OCI-LY3 (cell line): Measurements from ENCODE around the gene ROPN1.

Experiments
- H2AFZ ChIP-seq: fragments of 200-600, 300-600 bp; shearing (Covaris generic); 2 replicates; pipeline ENCODE4 v1.6.0; 2014; ENCODE audit warnings: antibody characterized with exemption, low read depth, low read length
- H3K27ac ChIP-seq: fragments of 200-600, 300-600 bp; sonication (generic); 2 replicates; pipeline ENCODE4 v1.5.1; 2014; ENCODE audit warnings: mild to moderate bottlenecking, low read length, moderate library complexity, mixed read lengths
- H3K27me3 ChIP-seq: fragments of 200-600, 300-600 bp; sonication (generic); 2 replicates; pipeline ENCODE4 v1.6.1; 2014; ENCODE audit warnings: low read depth, low read length, mixed read lengths
- H3K36me3 ChIP-seq: fragments of 200-600, 300-600 bp; sonication (generic); replicated peaks from 2 replicates; pipeline ENCODE3; 2014; ENCODE audit warnings: low read depth, low read length, mixed read lengths
- H3K4me1 ChIP-seq: fragments of 300-600, 200-600 bp; sonication (generic); 2 replicates; pipeline ENCODE4 v1.6.1; 2014; ENCODE audit warnings: low read length, mixed read lengths
- H3K4me2 ChIP-seq: fragments of 200-600, 300-600 bp; sonication (generic); 2 replicates; pipeline ENCODE4 v1.6.1; 2014; ENCODE audit warnings: low read length, mixed read lengths
- H3K4me3 ChIP-seq: fragments of 300-600, 200-600 bp; sonication (generic); 2 replicates; pipeline ENCODE4 v1.5.1; 2014; ENCODE audit warnings: antibody characterized with exemption, mild to moderate bottlenecking, low read length, moderate library complexity
- H3K79me2 ChIP-seq: fragments of 300-600, 200-600 bp; shearing (Covaris generic); 2 replicates; pipeline ENCODE4 v1.6.1; 2014; ENCODE audit warnings: mild to moderate bottlenecking, low read length, mixed read lengths
- H3K9ac ChIP-seq: fragments of 300-600, 200-600 bp; shearing (Covaris generic); 2 replicates; pipeline ENCODE4 v1.6.0; 2014; ENCODE audit warnings: mild to moderate bottlenecking, low read length, moderate library complexity
- H3K9me3 ChIP-seq: fragments of 200-600, 300-600 bp; shearing (Covaris generic); 2 replicates; pipeline ENCODE4 v1.6.1; 2014; ENCODE audit warnings: low read length, mixed read lengths; ENCODE audit not compliant: insufficient read depth
- H4K20me1 ChIP-seq: fragments of 200-600, 300-600 bp; sonication (generic); 2 replicates; pipeline ENCODE4 v1.6.1; 2016; ENCODE audit warnings: low read length, mixed read lengths; ENCODE audit not compliant: insufficient read depth
- CTCF ChIP-seq: fragments of 200-600, 300-600 bp; sonication (generic); IDR thresholded peaks from 2 replicates; pipeline ENCODE4 v1.5.1; 2014; ENCODE audit warnings: antibody characterized with exemption, low read length, low read depth
- EZH2phosphoT487 ChIP-seq: fragments of 200-600 bp; shearing (Covaris generic); IDR thresholded peaks from 2 replicates; pipeline ENCODE4 v1.6.1; 2018; ENCODE audit warnings: antibody characterized with exemption, mixed run types, low read depth

Gene ROPN1

GRCh38 chr3:123997543-123997942, 5.6 kb upstream of the ROPN1 start:
- TF ChIP-seq CTCF (no peak), EZH2phosphoT487 (no peak)
- no peaks in the 10 kb centered on the region for H4K20me1 ChIP-seq
- H3K27me3 ChIP-seq: peaks cover 11% of the 10 kb centered on the region
- no peak overlapping the region for H3K4me3 ChIP-seq
- no peaks in the 10 kb centered on the region for H3K9me3 ChIP-seq
- no peak overlapping the region for H2AFZ ChIP-seq
- H3K4me2 ChIP-seq: no peak overlapping the region
- H3K4me1 ChIP-seq: no peaks in the 10 kb centered on the region
- no peaks in the 10 kb centered on the region for H3K79me2 ChIP-seq
- H3K36me3 ChIP-seq: no peaks in the 10 kb centered on the region
- H3K9ac ChIP-seq: no peak overlapping the region
- no peak overlapping the region for H3K27ac ChIP-seq

GRCh38 chr3:123993818-123994217, 1.9 kb upstream of the ROPN1 start:
- no peak overlapping the region for H2AFZ ChIP-seq
- H3K27ac ChIP-seq: no peak overlapping the region
- TF ChIP-seq EZH2phosphoT487: no peak
- TF ChIP-seq CTCF: no peak
- no peaks in the 10 kb centered on the region for H4K20me1 ChIP-seq
- no peaks in the 10 kb centered on the region for H3K36me3 ChIP-seq
- no peaks in the 10 kb centered on the region for H3K4me1 ChIP-seq
- no peak overlapping the region for H3K9ac ChIP-seq
- no peaks in the 10 kb centered on the region for H3K9me3 ChIP-seq
- H3K79me2 ChIP-seq: no peaks in the 10 kb centered on the region
- no peak overlapping the region for H3K4me3 ChIP-seq
- no peak overlapping the region for H3K4me2 ChIP-seq
- H3K27me3 ChIP-seq: peaks cover 26% of the 10 kb centered on the region

- H2AFZ ChIP-seq: no peak overlapping the region
- no peaks in the 10 kb centered on the region for H3K9me3 ChIP-seq
- H3K4me3 ChIP-seq: no peak overlapping the region
- no peak for TF ChIP-seq CTCF
- TF ChIP-seq EZH2phosphoT487: no peak
- H3K9ac ChIP-seq: no peak overlapping the region
- no peaks in the 10 kb centered on the region for H3K36me3 ChIP-seq
- no peaks in the 10 kb centered on the region for H4K20me1 ChIP-seq
- no peak overlapping the region for H3K27ac ChIP-seq
- H3K27me3 ChIP-seq: peaks cover 62% of the 10 kb centered on the region
- no peak overlapping the region for H3K4me2 ChIP-seq
- H3K4me1 ChIP-seq: no peaks in the 10 kb centered on the region
- no peaks in the 10 kb centered on the region for H3K79me2 ChIP-seq
These were observed 5.5 kb downstream of the ROPN1 start for GRCh38 chr3:123986427-123986826.

- TF ChIP-seq CTCF (no peak), EZH2phosphoT487 (no peak)
These were observed 7.0 kb downstream of the ROPN1 start for GRCh38 chr3:123984957-123985356.

More at GRCh38 chr3:123984957-123985356, 7.0 kb downstream of the ROPN1 start:
- Histone ChIP-seq H3K4me2 (no peak overlapping the region), H2AFZ (no peak overlapping the region), H3K79me2 (no peaks in the 10 kb centered on the region), H3K9me3 (no peaks in the 10 kb centered on the region), H4K20me1 (no peaks in the 10 kb centered on the region), H3K4me1 (no peaks in the 10 kb centered on the region), H3K4me3 (no peak overlapping the region), H3K36me3 (no peaks in the 10 kb centered on the region), H3K27me3 (peaks cover 61% of the 10 kb centered on the region), H3K9ac (no peak overlapping the region), H3K27ac (no peak overlapping the region)
